Measurements from ENCODE around the gene SND1. TPM values are rescaled to one million over a fixed set of nuclear protein-coding genes. Genes with fewer than 3 reads are reported as not detected.
"Not testable (repeated sequence)": the region's sequence is repeated elsewhere in the genome, so short reads cannot be mapped to it uniquely, and the experiment has no call there.

The SND1 gene
- total RNA-seq, 2 donors from 2014 or later, result 108 to 123 TPM

DNA sequence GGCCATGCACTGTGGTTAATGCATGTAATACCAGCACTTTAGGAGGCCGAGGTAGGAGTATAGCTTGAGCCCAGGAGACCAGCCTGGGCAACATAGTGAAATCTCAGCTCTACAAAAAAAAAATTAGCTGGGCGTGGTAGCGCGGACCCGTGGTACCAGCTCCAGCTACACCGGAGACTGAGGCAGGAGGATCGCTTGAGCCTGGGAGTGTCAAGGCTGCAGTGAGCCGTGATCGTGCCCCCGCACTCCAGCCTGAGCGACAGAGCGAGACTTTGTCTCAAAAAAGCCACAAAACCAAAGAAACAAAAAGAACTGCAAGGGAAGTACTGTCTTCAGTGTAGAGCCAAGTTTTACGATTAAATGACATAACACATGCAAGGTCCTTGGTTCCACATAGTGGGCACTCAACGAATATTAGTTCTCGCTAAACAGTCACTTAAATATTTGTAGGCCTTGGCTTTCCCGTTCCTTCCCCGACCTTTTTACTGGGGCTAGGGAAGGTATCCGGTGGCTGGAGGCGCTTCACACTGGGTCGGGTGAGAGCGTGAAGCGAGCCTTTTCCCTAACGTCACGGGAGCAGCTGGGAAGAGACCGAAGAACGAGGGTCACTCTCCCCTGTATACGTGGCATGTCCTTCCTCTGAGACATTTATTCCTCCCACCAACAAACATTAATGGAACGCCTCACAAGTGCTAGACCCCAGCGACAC, 993 bp upstream of the SND1 start:
- ATAC-seq (no peak), DNase-seq (peak in 1 of 2 donors; percentile 12)
- intact Hi-C loops (cut with DNase I, micrococcal nuclease), result no loop called here

DNA sequence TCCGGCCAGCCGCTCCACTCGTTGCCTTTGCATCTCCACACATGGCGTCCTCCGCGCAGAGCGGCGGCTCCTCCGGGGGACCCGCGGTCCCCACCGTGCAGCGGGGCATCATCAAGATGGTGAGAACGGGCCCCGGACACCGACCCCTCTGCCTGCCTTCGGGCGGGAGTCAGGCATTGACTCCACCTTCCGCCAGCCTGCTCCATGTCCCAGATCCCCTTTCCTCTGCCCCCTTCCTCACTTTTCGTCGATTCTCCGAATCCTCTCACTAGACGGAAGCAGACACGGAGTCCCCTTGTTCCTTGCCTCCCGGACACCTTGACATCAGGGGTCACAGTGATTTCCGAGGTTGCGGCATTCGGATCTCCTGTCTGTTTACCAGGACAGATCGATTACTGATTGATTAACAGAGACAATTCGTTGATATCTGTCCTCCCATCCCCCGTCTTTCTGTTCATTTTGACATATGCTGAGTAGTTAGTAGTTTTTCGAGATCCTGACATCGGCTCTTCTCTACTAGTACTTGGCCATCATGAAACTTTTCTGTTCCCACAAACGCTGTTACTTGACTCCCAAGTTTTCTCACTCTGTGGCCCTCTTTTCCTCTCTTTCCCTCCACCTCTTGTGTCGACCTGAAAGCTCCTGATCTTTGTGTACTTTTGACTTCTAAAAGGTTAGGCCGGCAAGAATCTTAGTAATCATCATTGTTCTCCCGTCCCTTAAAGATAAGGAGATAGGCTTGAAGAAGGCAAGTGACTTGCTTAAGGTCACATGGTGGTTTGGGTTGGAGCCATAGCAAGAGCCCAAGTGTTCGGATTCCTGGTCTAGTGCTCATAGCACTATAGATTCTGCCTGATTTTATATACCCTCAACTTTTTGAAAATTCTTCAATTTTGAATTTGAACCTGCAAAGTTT, 597 bp downstream of the SND1 start:
- peak; percentile 16 for ATAC-seq
- intact Hi-C loops (cut with DNase I, micrococcal nuclease), result no loop called here
- DNase-seq, result no peak

DNA sequence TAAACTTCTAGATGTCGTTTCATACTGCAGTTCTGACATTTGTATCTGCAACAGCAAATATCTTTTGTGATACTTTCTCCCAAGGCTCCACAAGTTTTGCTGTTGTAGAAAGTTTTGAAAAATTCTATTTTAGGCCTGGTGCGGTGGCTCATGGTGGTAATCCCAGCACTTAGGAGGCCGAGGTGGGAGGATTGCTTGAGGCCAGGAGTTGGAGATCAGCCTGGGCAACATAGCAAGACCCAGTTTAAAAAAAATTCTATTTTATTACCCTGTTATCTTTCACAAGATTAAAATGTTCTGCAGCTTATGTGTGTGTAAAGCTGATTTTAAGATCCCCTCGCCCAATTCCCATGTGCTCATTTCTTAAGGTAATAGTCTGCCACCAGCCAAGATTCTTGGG, 1.4 kb downstream of the SND1 start:
- ATAC-seq (no peak), DNase-seq (no peak)
- intact Hi-C loops (cut with DNase I, micrococcal nuclease), result no loop called here

DNA sequence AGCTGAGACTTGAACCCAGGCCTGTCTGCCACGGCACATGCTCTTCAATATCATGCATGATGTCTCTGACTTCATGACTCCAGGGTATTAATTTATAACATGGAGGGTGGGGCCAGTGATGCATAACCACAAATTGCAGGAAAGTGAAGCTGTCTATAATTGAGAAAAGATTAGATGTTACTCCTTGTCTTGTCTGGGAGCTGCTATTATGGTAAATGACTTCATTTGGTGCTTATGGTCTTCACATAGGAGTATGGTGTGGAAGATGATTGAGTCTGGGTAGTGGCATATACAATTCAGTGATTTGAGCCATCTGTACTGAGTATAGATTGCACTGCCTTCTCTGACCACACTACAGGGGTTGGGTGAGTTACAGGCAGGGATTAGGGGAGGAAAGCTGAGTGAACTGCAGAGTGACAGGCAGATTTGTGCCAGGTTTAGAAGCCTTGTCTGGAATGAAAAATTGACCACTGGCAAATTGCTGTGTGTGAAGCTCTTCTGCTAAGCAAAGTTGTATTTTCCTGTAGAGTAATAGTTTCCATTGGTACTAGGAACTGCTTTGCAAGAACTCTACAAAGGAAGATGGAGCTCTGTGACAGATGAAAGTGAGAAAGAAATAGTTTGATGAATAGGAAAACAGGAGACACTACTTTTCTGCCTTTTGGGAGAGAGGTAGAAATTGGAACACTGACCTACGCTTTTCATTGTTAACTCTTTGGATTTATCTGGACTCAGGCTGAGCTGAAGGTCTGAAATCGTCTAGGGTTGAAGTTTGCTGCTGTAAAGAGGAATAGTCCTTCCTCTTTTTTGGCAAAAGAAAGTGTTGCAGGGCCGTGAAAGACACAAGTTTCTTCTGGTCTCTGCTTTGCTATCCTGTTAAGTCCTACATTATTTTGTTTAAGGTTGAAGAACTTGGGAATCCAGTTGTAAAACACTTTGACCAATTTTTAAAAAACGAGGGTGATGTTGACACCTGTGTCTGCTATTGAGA, 2.7 kb downstream of the SND1 start:
- intact Hi-C loops (cut with DNase I, micrococcal nuclease), result no loop called here
- ATAC-seq, result no peak

DNA sequence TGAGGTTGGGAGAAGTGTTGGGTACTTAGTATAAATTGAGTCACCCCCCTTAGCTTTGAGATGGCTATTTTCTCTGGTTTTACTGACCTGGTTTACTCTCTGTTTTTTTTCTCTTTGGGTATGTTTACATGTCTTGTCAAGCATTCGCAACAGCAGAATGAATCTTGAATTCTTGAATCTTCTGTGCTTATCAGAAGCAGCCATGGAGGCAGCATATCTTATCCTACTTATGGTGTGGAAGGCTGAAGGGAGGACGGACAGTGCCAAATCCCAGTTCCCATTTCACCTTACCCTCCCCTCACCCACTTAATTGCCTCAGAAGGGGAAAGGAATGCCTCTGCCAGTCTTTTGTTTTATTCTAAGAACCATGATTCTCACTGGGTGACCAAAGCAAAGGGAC, 3.7 kb downstream of the SND1 start:
- intact Hi-C loops (cut with DNase I, micrococcal nuclease), result no loop called here
- DNase-seq (no peak), ATAC-seq (no peak)

More for the DNA sequence above, 2.7 kb downstream of the SND1 start:
- DNase-seq, result no peak

DNA sequence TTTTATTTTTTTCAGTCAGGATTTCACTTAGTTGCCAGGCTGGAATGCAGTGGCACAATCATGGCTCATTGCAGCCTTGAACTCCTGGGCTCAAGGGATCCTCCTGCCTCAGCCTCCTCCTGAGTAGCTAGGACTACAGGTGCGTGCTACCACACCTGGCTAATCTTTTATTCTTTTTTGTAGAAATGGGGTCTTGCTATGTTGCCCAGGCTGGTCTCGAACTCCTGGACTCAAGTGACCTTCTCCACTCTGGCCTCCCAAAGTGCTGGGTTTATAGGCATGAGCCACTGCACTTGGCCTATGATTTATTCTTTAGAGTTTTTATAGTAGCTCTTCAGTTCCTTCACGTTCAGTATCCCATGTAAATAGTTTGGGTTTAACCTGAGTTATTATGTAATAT, 5.5 kb downstream of the SND1 start:
- DNase-seq, result no peak
- no peak for ATAC-seq
- intact Hi-C loops (cut with DNase I, micrococcal nuclease), result no loop called here

DNA sequence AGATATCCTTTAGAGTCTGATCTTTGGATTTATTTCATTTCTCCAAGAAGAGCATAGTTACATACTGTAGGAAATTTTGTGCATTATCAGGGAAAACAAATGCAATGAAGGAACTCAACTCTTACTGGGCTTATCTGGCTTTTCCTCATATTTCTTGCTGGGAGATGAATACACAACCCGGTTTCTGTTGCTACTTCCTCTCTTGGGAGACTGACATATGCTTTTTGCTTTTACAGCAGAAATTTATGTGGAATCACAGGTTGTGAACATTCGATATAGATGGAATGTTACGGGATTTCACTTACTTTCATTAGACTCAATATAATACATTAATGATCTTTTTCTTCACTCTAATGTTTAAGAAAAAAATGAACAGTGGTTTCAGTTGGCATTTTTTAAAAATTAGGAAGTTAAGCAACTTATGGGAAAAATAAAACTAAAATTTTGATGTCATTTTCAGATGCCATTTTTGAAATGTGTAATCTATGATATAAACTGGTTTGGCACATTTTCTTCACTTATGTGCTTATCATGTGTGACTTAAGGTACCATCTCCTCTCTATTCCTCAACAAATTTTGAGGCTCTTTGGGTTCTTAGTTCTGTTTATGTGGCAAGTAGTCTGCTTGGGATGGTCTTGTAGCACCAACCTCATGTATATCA, 7.1 kb downstream of the SND1 start:
- DNase-seq (no peak), ATAC-seq (no peak)
- intact Hi-C loops (cut with DNase I, micrococcal nuclease), result no loop called here

DNA sequence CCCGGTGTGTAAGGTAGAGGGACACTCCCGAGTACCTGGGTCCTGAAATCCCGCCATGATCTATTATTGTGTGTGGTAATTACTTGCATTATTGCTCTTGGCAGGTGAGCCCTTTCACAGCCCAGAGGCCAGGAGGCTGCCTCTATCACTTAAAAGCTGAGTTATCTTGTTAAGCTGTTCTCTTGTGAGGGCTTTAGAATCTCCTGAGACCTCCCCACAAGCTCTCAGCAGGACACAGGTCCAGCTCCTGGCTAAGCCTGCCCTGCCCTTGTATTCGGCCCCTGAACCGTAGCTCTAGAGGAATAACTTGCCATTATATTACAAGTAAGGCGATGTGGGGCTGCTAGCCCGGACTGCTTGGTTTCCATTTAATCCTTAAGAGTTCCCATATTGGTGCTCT, 13.9 kb downstream of the SND1 start:
- ATAC-seq (peak; percentile 24), DNase-seq (no peak)
- intact Hi-C loops (cut with DNase I, micrococcal nuclease), result no loop called here

DNA sequence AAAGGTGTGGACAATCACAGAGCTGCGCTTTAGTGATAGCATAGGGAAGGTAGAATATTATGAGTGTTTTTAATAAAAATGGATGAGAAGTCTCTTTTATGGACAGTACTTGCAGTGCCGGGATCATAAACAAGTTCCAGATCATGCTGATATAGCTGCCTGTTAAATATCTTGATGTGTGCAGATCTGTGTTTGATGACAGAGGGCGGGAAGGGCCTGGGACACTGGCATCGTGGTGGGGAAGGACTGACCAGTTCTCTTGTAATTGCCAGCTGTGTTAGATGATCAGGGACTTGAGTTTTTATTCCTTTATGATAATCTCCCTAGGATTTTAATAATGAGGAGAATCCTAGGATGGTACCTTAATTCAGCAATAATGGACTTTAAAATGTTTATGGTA, 14.6 kb downstream of the SND1 start:
- DNase-seq (no peak), ATAC-seq (peak; percentile 81)
- intact Hi-C loops (cut with DNase I, micrococcal nuclease), result no loop called here

DNA sequence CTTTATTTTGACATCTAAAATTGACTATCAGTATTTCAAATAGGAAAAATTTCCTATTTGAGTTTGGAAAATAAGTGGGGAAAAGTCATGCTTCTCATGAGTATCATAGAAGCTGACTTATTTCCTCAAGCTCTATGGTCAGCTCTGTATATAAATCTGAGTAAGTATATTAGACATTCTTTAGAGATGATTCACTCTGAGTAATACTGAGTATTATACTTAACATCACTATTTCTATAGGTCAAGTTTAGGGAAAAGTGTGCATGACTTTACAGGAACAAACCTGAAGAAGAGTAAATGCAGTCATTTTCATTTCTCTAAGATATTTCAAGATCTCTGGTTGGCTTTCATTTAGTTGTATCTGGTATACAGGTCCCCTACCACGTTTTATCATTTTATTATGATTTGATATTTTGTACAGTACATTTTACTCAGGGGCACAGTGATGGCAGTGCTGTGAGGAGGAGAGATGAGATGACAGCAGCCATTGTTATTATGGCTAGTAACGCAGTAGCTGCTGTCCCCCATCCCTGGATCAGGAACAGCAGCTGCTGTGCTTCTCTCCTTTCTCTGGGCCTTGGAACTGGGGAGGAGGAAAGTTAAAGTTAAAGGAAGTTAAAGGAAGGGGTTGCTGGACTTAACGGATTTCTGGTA, 15.2 kb downstream of the SND1 start:
- intact Hi-C loops (cut with DNase I, micrococcal nuclease), result no loop called here
- no peak for ATAC-seq

DNA sequence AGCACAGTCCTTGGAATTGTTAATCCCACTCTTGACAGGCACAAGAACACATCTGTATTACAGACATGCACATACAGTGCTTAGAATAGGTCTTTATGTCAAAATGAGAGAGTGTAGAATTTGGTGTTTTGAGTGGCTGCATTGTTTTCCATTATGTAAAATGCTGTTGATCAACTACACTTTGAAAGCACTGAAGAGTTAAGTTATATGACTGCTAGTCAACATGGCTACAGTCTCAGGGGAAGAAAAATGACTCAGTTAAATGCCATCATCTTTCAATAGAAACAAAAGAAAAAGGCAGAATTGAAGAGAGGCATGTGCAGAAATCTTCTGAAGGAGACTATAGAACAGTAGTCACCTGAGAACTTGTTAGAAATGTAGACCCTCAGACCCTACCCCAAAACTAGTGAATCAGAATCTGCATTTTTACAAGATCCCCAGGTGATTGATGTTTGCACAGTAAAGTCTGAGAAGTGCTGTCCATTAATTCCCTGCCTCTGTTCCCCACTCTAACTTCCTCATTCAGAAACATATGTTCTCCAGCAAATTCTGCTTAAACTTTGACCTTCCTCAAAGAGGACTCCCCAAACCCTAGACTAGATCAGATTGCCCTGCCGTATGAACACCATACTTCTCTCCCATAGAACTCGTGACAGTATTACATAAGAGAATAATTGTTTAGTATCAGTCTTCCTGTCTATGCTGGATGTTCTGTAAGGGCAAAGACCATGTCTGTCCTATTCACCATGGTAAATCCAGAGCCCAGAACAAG, 16.0 kb downstream of the SND1 start:
- ATAC-seq (peak; percentile 18), DNase-seq (no peak)
- intact Hi-C loops (cut with DNase I, micrococcal nuclease), result no loop called here

More for the DNA sequence above, 15.2 kb downstream of the SND1 start:
- DNase-seq, result no peak

DNA sequence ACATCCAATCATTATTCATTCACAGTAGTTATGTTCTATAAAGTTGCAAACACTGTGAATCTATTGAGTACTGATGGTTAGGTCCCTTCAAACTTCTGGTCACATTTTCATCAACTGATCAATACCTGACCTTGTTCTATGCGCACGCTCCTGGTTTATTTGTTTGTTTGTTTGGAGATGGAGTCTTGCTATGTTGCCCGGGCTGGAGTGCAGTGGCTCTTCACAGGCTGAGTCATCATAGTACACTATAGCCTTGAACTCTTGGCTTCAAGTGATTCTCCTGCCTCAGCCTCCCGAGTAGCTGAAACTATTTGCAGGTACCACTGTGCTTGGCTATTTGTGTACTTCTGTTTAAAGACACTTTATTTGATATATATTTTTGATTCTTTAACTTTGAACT, 19.3 kb downstream of the SND1 start:
- intact Hi-C loops (cut with DNase I, micrococcal nuclease), result no loop called here
- DNase-seq (no peak), ATAC-seq (no peak)

DNA sequence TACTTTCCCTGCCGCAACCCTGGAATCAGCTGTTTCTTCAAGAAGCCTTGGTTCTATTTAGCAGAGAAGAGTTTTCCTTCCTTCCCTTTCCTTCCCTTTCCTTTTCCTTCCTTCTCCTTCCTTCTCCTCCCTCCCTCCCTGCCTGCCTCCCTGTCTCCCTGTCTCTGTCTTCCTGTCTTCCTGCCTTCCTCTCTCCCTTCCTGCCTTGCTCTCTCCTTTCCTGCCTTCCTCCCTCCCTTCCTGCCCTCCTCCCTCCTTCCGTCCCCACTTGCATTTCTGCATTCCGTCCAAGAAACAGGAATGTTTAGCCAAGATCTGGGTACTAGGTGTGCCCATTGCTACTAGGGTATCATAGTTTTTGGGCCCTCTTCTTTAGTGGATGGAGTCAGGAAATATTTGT, 21.9 kb downstream of the SND1 start:
- intact Hi-C loops (cut with DNase I, micrococcal nuclease), result no loop called here

DNA sequence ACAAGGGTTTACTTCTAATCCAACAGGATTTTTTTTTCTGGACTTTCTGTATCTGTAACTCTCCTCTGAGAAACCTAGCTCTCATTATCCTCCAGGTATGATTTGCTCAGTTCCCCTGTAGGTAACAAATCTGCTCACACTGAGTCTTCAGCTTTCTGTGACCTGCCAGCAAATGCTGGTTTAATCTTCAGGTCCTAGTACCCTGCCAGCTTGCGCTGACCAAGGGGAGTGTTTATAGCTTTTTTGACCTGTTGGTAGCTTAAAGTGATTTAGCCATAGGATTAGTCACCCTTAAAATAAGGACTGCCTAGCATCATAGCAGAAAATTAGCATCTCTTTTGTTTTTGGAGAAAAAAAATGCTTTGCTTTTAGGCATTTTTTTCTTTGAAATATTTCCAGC, 22.4 kb downstream of the SND1 start:
- no peak for ATAC-seq
- DNase-seq, result no peak
- intact Hi-C loops (cut with DNase I, micrococcal nuclease), result no loop called here

More for the DNA sequence above, 21.9 kb downstream of the SND1 start:
- ATAC-seq (no peak), DNase-seq (no peak)

DNA sequence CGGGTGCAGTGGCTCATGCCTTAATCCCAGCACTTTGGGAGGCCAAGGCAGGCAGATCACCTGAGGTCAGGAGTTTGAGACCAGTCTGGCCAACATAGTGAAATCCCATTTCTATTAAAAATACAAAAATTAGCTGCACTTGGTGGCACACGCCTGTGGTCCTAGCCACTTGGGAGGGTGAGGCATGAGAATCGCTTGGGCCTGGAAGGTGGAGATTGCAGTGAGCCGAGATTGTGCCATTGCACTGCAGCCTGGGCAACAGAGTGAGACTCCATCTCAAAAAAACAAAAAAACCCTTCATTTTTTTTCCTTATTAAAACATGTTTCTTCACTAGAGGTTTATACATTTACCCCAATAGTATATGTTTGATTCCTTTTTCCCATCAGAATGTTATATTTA, 22.9 kb downstream of the SND1 start:
- intact Hi-C loops (cut with DNase I, micrococcal nuclease), result not testable (repeated sequence)

DNA sequence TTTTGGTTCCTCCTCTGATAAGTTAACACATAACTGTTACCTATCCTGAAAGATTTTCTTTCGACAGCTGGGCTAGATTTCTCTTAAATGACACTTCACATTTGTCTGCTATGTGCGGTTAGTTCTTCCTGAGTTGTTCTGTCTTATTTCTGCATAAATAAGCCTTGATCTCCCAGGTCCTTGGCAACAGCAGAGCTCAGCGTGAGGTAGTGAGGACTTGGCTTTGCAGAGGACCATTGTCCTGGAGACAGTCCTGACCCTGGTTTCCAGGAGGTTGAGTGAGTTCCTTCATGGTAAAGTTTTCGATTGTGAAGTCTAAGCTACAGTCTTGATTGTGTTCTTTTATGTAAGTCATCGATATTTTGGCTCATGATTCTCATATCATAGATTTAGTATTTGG, 23.7 kb downstream of the SND1 start:
- intact Hi-C loops (cut with DNase I, micrococcal nuclease), result no loop called here
- DNase-seq (no peak), ATAC-seq (no peak)

More for the DNA sequence above, 22.9 kb downstream of the SND1 start:
- not testable (repeated sequence) for DNase-seq, ATAC-seq
